Spinal cord (tissue), 10 donors: ENCODE measurements around the gene NLRP7. TPM values are rescaled to one million over a fixed set of nuclear protein-coding genes. Genes with fewer than 3 reads are reported as not detected.
"Not testable (repeated sequence)": the region's sequence is repeated elsewhere in the genome, so short reads cannot be mapped to it uniquely, and the experiment has no call there.

Experiments
- DNase-seq, 6 donors: peaks; one replicate each; pipeline versions ENCODE4 v3.0.0 to v3.0.0-alpha.2; 2013 to 2015; ENCODE audit warnings: low spot score in 6 of 6, low read depth in 4 of 6
- H3K27ac ChIP-seq: one replicate; pipeline ENCODE4 v1.5.1; 2013; ENCODE audit warnings: low read depth, low read length, control low read depth
- H3K27me3 ChIP-seq: one replicate; pipeline ENCODE4 v1.6.1; 2013; ENCODE audit warnings: low read length; ENCODE audit not compliant: control insufficient read depth, insufficient read depth
- H3K36me3 ChIP-seq: one replicate; pipeline ENCODE4 v1.6.1; 2013; ENCODE audit warnings: low read length; ENCODE audit not compliant: control insufficient read depth, insufficient read depth
- H3K4me1 ChIP-seq: one replicate; pipeline ENCODE4 v1.6.1; 2013; ENCODE audit warnings: low read length; ENCODE audit not compliant: control insufficient read depth, insufficient read depth
- H3K4me3 ChIP-seq: one replicate; pipeline ENCODE4 v1.5.1; 2013; ENCODE audit warnings: low read depth, low read length, control low read depth
- H3K9me3 ChIP-seq: one replicate; pipeline ENCODE4 v1.6.1; 2013; ENCODE audit warnings: low read length; ENCODE audit not compliant: control insufficient read depth, insufficient read depth
- WGBS: methylation state at CpG from one replicate; pipeline ENCODE4 v1.1.5; 2013; ENCODE audit warnings: missing lambda C conversion rate; ENCODE audit not compliant: insufficient coverage; 5-methylcytosine and 5-hydroxymethylcytosine counted together
- polyA plus RNA-seq, 2 donors: library from polyadenylated mRNA; unstranded; fragments of 120-200 nt; gene quantifications; one replicate each; pipeline ENCODE4 v1.2.1, GENCODE V29; 2013; ENCODE audit not compliant: insufficient read length in 2 of 2
- total RNA-seq, 2 donors: library from RNA; depleted of rRNA in 1 of 2; stranded (reverse); fragments of 120-200 nt in 1 of 2; fragments of >200 nt in 1 of 2; gene quantifications; one replicate each; pipeline versions ENCODE4 v1.2.3 to v1.2.4, GENCODE V29; 2013 to 2014
- donor health status: healthy.

NLRP7 gene
- total and polyA plus RNA-seq, 4 donors: not detected

- H3K27me3 ChIP-seq, H3K36me3 ChIP-seq, H3K27ac ChIP-seq, H3K9me3 ChIP-seq, DNase-seq, H3K4me3 ChIP-seq, H3K4me1 ChIP-seq: not testable (repeated sequence)
- no CpG with 5 or more reads among the region's 4 CpGs for WGBS
Measured at GRCh38 chr19:54904261-54904660, 43.1 kb downstream of the NLRP7 start.

- no peaks in the 10 kb centered on the region for H3K4me1 ChIP-seq
- H3K36me3 ChIP-seq: no peaks in the 10 kb centered on the region
- no peaks in the 10 kb centered on the region for H3K9me3 ChIP-seq
- H3K27ac ChIP-seq: no peak overlapping the region
- H3K27me3 ChIP-seq: no peaks in the 10 kb centered on the region
- no peak for DNase-seq
- no peak overlapping the region for H3K4me3 ChIP-seq
- WGBS: no CpG with 5 or more reads among the region's 6 CpGs
Measured at GRCh38 chr19:54903303-54903702, 44.0 kb downstream of the NLRP7 start.

- Histone ChIP-seq H3K4me1 (no peaks in the 10 kb centered on the region), H3K36me3 (no peaks in the 10 kb centered on the region), H3K9me3 (no peaks in the 10 kb centered on the region), H3K27me3 (no peaks in the 10 kb centered on the region), H3K4me3 (no peak overlapping the region), H3K27ac (no peak overlapping the region)
- 86% methylated on average over 3 of the region's 3 CpGs for WGBS
- no peak for DNase-seq
Measured at GRCh38 chr19:54902061-54902460, 45.3 kb downstream of the NLRP7 start.

- H3K36me3 ChIP-seq, H3K27ac ChIP-seq, H3K4me3 ChIP-seq, H3K4me1 ChIP-seq, H3K27me3 ChIP-seq, DNase-seq, H3K9me3 ChIP-seq: not testable (repeated sequence)
- WGBS: 86% methylated on average over 4 of the region's 8 CpGs
Measured at GRCh38 chr19:54901153-54901552, 46.2 kb downstream of the NLRP7 start.

GRCh38 chr19:54899646-54900045 lies 47.7 kb downstream of the NLRP7 start:
- H3K4me1 ChIP-seq, H3K27ac ChIP-seq, DNase-seq, H3K27me3 ChIP-seq, H3K36me3 ChIP-seq, H3K9me3 ChIP-seq, H3K4me3 ChIP-seq: not testable (repeated sequence)
- 91% methylated on average over 9 of the region's 9 CpGs for WGBS

- not testable (repeated sequence) for DNase-seq, H3K36me3 ChIP-seq, H3K27me3 ChIP-seq, H3K27ac ChIP-seq, H3K4me1 ChIP-seq, H3K9me3 ChIP-seq, H3K4me3 ChIP-seq
- 77% methylated on average over 4 of the region's 7 CpGs for WGBS
Measured at GRCh38 chr19:54898685-54899084, 48.6 kb downstream of the NLRP7 start.

GRCh38 chr19:54896036-54896435 lies 51.3 kb downstream of the NLRP7 start:
- DNase-seq: no peak
- WGBS: 87% methylated on average over 2 of the region's 2 CpGs
- Histone ChIP-seq H3K4me1 (no peaks in the 10 kb centered on the region), H3K9me3 (no peaks in the 10 kb centered on the region), H3K27ac (no peak overlapping the region), H3K4me3 (no peak overlapping the region), H3K36me3 (no peaks in the 10 kb centered on the region), H3K27me3 (no peaks in the 10 kb centered on the region)

GRCh38 chr19:54894106-54894505 lies 53.2 kb downstream of the NLRP7 start:
- H3K27me3 ChIP-seq, H3K27ac ChIP-seq, H3K4me1 ChIP-seq, DNase-seq, H3K9me3 ChIP-seq, H3K4me3 ChIP-seq, H3K36me3 ChIP-seq: not testable (repeated sequence)
- 89% methylated on average over 16 of the region's 16 CpGs for WGBS

- WGBS: 32% methylated on average over 5 of the region's 7 CpGs
- Histone ChIP-seq H3K27me3 (no peaks in the 10 kb centered on the region), H3K4me1 (no peaks in the 10 kb centered on the region), H3K36me3 (no peaks in the 10 kb centered on the region), H3K27ac (no peak overlapping the region), H3K4me3 (no peak overlapping the region), H3K9me3 (no peaks in the 10 kb centered on the region)
- no peak for DNase-seq
Measured at GRCh38 chr19:54893406-54893805, 53.9 kb downstream of the NLRP7 start.

GRCh38 chr19:54889566-54889965 lies 57.8 kb downstream of the NLRP7 start:
- Histone ChIP-seq H3K27me3 (no peaks in the 10 kb centered on the region), H3K4me3 (no peak overlapping the region), H3K9me3 (no peaks in the 10 kb centered on the region), H3K4me1 (no peaks in the 10 kb centered on the region), H3K36me3 (no peaks in the 10 kb centered on the region), H3K27ac (no peak overlapping the region)
- 87% methylated on average over 10 of the region's 11 CpGs for WGBS
- no peak for DNase-seq
